ENCODE data around the gene ESYT1. TPM values are rescaled to one million over a fixed set of nuclear protein-coding genes. Genes with fewer than 3 reads are reported as not detected.

Gene ESYT1, protein sequence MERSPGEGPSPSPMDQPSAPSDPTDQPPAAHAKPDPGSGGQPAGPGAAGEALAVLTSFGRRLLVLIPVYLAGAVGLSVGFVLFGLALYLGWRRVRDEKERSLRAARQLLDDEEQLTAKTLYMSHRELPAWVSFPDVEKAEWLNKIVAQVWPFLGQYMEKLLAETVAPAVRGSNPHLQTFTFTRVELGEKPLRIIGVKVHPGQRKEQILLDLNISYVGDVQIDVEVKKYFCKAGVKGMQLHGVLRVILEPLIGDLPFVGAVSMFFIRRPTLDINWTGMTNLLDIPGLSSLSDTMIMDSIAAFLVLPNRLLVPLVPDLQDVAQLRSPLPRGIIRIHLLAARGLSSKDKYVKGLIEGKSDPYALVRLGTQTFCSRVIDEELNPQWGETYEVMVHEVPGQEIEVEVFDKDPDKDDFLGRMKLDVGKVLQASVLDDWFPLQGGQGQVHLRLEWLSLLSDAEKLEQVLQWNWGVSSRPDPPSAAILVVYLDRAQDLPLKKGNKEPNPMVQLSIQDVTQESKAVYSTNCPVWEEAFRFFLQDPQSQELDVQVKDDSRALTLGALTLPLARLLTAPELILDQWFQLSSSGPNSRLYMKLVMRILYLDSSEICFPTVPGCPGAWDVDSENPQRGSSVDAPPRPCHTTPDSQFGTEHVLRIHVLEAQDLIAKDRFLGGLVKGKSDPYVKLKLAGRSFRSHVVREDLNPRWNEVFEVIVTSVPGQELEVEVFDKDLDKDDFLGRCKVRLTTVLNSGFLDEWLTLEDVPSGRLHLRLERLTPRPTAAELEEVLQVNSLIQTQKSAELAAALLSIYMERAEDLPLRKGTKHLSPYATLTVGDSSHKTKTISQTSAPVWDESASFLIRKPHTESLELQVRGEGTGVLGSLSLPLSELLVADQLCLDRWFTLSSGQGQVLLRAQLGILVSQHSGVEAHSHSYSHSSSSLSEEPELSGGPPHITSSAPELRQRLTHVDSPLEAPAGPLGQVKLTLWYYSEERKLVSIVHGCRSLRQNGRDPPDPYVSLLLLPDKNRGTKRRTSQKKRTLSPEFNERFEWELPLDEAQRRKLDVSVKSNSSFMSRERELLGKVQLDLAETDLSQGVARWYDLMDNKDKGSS
- 318 and 340 TPM in 2 replicates for total RNA-seq

DNA sequence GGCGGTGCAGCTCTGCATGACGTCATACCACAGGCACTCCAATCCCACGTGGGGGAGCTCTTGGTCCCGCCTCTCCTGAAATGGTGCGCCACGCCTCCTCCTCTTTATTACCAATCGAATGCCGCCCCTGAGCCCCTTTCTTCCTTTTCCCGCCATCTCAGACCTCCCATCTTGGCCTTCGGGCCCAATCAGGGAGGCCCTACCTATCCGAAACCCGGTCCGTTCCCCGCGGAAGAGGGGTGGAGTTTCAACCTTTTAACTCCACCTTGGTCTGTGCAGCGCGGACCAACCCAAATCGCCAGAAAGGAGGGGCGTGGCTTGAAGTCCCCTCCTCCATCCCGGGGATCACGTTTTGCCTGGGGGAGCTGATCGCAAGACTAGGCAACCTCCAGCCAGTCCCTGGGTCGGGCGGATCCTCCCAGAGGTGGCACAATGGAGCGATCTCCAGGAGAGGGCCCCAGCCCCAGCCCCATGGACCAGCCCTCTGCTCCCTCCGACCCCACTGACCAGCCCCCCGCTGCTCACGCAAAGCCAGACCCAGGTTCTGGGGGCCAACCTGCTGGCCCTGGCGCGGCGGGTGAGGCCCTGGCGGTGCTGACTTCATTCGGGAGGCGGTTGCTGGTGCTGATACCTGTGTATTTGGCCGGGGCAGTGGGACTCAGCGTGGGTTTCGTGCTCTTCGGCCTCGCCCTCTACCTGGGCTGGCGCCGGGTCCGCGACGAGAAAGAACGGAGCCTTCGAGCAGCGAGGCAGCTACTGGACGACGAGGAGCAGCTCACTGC lies at the start of gene ESYT1:
ESYT1 (plus strand) TSS at position 380 of the 782 bp plus-strand sequence; CDS start at position 433, 53 bp downstream.

GRCh38 chr12:56079723-56080555 lies 48.1 kb upstream of the ESYT1 start, which contains the start of gene ERBB3:
Gene ERBB3, plus strand, starts transcription at chr12:56080165. Its CDS starts 136 bp downstream, at chr12:56080301.

GRCh38 chr12:56104109-56104814 lies 23.8 kb upstream of the ESYT1 start, which contains the start of gene PA2G4:
Gene PA2G4, plus strand, starts transcription at chr12:56104559. Its CDS starts 179 bp downstream, at chr12:56104738.

GRCh38 chr12:56116267-56117081 lies 11.6 kb upstream of the ESYT1 start, which contains the start of gene RPL41:
Gene RPL41, plus strand, starts transcription at chr12:56116633.

DNA sequence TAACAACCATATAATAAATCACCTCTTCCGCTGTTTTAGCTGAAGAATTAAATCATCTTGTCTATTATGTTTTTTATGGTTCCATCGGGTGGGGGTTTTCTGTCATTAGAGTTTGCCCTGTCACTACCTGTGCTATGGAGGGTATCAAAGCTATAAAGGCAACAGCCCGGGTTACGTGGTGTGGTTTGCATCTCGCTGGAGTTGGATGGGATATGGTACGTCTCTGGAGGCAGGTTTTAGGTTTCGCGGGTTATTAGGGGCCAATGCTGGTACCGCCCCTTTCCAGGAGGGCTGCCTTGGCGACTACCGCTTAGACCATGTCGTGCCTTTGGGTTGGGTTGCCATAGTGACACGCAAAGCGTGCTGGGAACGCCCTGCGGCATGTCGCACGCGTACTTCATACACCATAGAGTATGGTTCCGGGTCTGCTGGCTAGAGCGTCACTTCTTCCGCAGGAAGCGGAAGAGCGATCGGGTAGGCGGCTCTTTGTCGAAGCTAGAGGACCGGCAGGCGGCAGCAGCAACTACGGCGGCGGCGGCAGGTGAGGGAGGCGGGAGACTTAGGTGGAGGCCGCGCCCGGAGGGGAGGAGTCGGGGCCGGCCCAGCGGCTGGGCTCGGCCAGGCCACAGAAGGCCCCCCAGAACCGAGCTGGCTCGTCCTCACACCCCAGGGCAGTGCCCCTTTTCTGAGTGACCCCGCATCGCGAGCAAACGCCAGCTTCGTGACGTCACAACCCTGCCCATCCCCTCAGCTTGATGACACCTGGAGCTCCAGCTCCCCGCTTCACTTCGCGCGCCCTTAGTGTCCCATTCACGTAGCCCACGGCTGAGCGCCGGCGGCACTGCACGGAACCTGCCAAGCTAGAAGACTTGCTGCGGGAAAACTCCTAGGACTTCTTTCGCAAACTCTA lies 10.0 kb upstream of the ESYT1 start, which contains the start of gene ZC3H10:
ZC3H10 (plus strand) TSS at position 489 of the 910 bp plus-strand sequence. CDS start 2,297 bp downstream, outside the sequence.

GRCh38 chr12:56152132-56152755 lies 24.2 kb downstream of the ESYT1 start, which contains the start of gene MYL6B:
Gene MYL6B, plus strand, starts transcription at chr12:56152587. Its CDS starts 1,332 bp downstream, at chr12:56153919.

DNA sequence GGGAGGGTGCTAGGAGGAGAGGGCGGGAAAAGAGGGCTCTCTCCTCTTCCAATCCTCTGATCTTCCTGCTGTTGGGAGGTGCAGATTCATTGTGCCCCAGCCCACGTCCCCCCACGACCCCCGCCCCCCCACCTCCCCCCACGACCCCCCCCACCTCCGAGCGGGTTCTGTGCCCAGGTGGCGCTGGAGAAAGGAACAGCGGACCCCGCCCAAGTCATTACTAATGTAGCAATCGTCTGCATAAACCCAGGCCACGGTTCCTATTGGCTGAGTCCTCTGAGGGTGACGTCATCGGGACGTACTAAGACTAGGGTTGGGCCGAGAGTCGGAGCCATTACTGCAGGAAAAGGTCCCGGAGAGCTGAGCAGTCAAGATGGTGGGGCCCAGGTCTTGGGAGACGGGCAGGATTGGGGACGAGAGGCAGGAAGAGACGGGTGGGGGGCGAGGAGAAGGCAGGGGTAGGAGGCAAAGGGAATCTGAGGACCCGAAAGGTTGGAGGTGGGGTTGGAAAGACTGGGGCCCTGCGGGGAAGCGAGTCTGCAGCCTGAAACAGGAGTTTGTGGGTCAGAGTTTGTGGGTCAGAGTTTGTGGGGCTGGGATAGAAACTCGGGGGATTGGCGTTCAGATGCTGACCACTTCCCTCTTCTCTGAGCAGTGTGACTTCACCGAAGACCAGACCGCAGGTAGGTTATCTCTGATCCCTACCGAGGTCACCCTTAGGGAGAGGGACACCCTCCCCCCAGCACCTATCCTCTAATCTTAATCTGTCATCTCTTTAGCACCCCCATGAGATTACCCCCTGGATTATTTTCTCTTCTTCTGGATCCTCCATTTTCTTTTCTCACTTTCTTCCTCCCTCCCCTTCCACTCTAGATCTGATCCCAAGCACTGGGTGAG lies 30.2 kb downstream of the ESYT1 start, which contains the start of gene MYL6:
MYL6 (plus strand) TSS at position 331 of the 897 bp plus-strand sequence; CDS start at position 374, 43 bp downstream.

DNA sequence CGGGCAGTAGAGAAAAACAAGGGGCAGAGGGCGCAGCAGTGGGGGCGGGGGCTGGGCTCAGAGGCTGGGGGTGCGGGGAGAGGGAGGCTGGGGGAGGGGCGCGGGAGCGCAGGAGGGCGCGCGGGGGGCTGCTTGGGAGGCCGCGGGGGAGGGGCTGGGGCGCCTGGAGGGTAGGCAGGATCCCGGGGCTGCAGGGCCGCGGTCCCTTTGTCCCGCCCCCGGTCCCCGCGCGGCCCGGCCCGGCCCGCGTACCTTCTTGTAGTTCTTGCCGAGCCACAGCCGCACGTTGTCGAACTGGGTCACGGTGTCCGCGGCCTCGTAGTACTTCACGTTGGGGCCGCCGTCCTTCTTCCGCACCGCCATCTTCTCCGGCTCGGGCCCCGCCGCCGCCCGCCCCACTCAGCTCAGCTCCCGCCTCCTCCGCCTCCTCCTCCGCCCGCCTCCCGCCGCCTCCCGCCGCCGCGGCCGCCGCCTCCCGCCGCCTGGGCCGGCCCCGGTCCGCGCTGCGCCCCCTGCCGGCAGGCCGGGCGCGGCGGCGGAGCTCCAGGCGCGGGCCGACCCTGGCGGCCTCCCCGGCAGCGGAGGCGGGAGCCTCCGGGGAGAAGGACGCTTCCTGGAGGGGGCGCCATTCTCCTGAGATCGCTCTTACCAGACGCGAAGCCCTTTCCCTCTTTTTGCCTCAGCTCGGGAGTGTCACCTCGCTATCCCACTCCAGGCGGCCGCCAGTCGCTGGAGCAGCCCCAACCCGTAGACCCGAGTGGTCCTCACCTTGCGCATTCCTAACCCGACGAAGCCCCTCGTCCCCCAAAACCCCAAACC lies 61.2 kb downstream of the ESYT1 start, which contains the start of gene SMARCC2:
SMARCC2 (minus strand) TSS at position 385 of the 819 bp plus-strand sequence; CDS start at position 363, 22 bp downstream.

Other genes starting within 250 kb of the ESYT1 start
- 23.0 and 23.7 TPM in 2 replicates for gene PYM1, start 200.4 kb upstream of the ESYT1 start, total RNA-seq
- gene DGKA, start 197.1 kb upstream of the ESYT1 start, total RNA-seq = 31.6 and 34.2 TPM in 2 replicates
- gene PMEL, start 162.2 kb upstream of the ESYT1 start, total RNA-seq = 1.5 and 6.6 TPM in 2 replicates
- gene CDK2, start 161.4 kb upstream of the ESYT1 start, total RNA-seq = 11.2 and 54.6 TPM in 2 replicates
- gene RAB5B, start 154.2 kb upstream of the ESYT1 start, total RNA-seq = 44.3 and 67.1 TPM in 2 replicates
- 14.5 and 18.4 TPM in 2 replicates for gene SUOX, start 131.0 kb upstream of the ESYT1 start, total RNA-seq
- 4.1 and 5.3 TPM in 2 replicates for gene IKZF4, start 107.2 kb upstream of the ESYT1 start, total RNA-seq
- 819 and 1,390 TPM in 2 replicates for gene RPS26, start 86.3 kb upstream of the ESYT1 start, total RNA-seq
- gene ERBB3, start 48.1 kb upstream of the ESYT1 start, total RNA-seq = 2.3 and 5.6 TPM in 2 replicates
- 87.1 and 204 TPM in 2 replicates for gene PA2G4, start 23.7 kb upstream of the ESYT1 start, total RNA-seq
- 1,989 and 2,469 TPM in 2 replicates for gene RPL41, start 11.6 kb upstream of the ESYT1 start, total RNA-seq
- gene ZC3H10, start 10.0 kb upstream of the ESYT1 start, total RNA-seq = 2.3 and 3.0 TPM in 2 replicates
- 91.1 and 109 TPM in 2 replicates for gene MYL6B, start 24.3 kb downstream of the ESYT1 start, total RNA-seq
- gene MYL6, start 30.1 kb downstream of the ESYT1 start, total RNA-seq = 1,442 and 2,553 TPM in 2 replicates
- 35.0 and 49.7 TPM in 2 replicates for gene SMARCC2, start 61.2 kb downstream of the ESYT1 start, total RNA-seq
- 53.6 and 72.0 TPM in 2 replicates for gene RNF41, start 93.7 kb downstream of the ESYT1 start, total RNA-seq
- 30.0 and 48.1 TPM in 2 replicates for gene NABP2, start 96.1 kb downstream of the ESYT1 start, total RNA-seq
- not detected in 2 replicates for gene SLC39A5, start 101.8 kb downstream of the ESYT1 start, total RNA-seq
- 42.3 and 54.6 TPM in 2 replicates for gene ANKRD52, start 130.1 kb downstream of the ESYT1 start, total RNA-seq
- gene COQ10A, start 138.7 kb downstream of the ESYT1 start, total RNA-seq = 9.6 and 9.8 TPM in 2 replicates
- 130 and 148 TPM in 2 replicates for gene CS, start 172.1 kb downstream of the ESYT1 start, total RNA-seq
- gene CNPY2, start 187.7 kb downstream of the ESYT1 start, total RNA-seq = 75.3 and 76.6 TPM in 2 replicates
- 15.6 and 21.6 TPM in 2 replicates for gene PAN2, start 205.7 kb downstream of the ESYT1 start, total RNA-seq
- 1.1 and 1.5 TPM in 2 replicates for gene IL23A, start 210.6 kb downstream of the ESYT1 start, total RNA-seq
- 53.4 and 121 TPM in 2 replicates for gene STAT2, start 231.8 kb downstream of the ESYT1 start, total RNA-seq
- not detected in 2 replicates for gene APOF, start 234.6 kb downstream of the ESYT1 start, total RNA-seq

Measured in mesangial cell (primary cell).